Gastrocnemius medialis (tissue), 4 donors: ENCODE data around the gene ITPR1.

Experiments used
- CTCF ChIP-seq, 5 experiments: fragments of 450-650 bp in 3 of 5; fragments of 200-600 bp in 2 of 5; sonication (generic) in 2 of 5; IDR thresholded peaks in 4 of 5; conservative IDR thresholded peaks in 1 of 5; 1 replicate in 4 of 5; 2 replicates in 1 of 5; pipeline ENCODE4 v1.5.1; 2016 to 2019; ENCODE audit warnings: antibody characterized with exemption in 5 of 5, mild to moderate bottlenecking in 3 of 5, moderate library complexity in 3 of 5
- POLR2A ChIP-seq, 2 donors: fragments of 450-650 bp; IDR thresholded peaks; one replicate each; pipeline ENCODE4 v1.6.1; 2017; ENCODE audit warnings: antibody characterized with exemption in 2 of 2, mild to moderate bottlenecking in 2 of 2, moderate library complexity in 2 of 2

GRCh38 chr3:4821338-4821737 is 328.2 kb downstream of the ITPR1 start:
- TF ChIP-seq CTCF (IDR thresholded peaks at IDR 0.05 in 4 of 5, conservative IDR thresholded peaks at IDR 0.05 in 1 of 5) (no peak), POLR2A (IDR thresholded peaks at IDR 0.05) (no peak)
